HepG2 (cell line): Measurements from ENCODE around the gene CS. TPM values are rescaled to one million over a fixed set of nuclear protein-coding genes. Genes with fewer than 3 reads are reported as not detected.

Experiments
- ARNTL ChIP-seq: sonication (generic); formaldehyde crosslinking; IDR thresholded peaks from 2 replicates; pipeline ENCODE4 v1.4.0; 2020; ENCODE audit warnings: mild to moderate bottlenecking, missing genetic modification reagents
- FOXK1 ChIP-seq: sonication (generic); formaldehyde crosslinking; IDR thresholded peaks from 2 replicates; pipeline ENCODE4 v1.4.0; 2020; ENCODE audit warnings: low read depth, missing genetic modification reagents, borderline replicate concordance
- KLF12 ChIP-seq: sonication (generic); formaldehyde crosslinking; IDR thresholded peaks from 2 replicates; pipeline ENCODE4 v1.4.0; 2020; ENCODE audit warnings: missing genetic modification reagents, borderline replicate concordance
- MIER2 ChIP-seq: IDR thresholded peaks from 2 replicates; pipeline ENCODE4 v1.6.1; 2016; ENCODE audit warnings: missing biosample characterization, missing genetic modification reagents
- SP1 ChIP-seq, 2 experiments: fragments of 450-650 bp in 1 of 2; sonication (generic) in 1 of 2; formaldehyde crosslinking in 1 of 2; IDR thresholded peaks; 2 replicates each; pipeline versions ENCODE4 v1.4.0 to v1.6.1; 2016 to 2020; ENCODE audit warnings: missing genetic modification reagents in 1 of 2
- TBX3 ChIP-seq: fragments of 450-650 bp; IDR thresholded peaks from 2 replicates; pipeline ENCODE4 v1.6.1; 2017; ENCODE audit warnings: antibody characterized with exemption, mild to moderate bottlenecking, inconsistent platforms, borderline replicate concordance
- XRCC5 ChIP-seq: fragments of 200-400 bp; formaldehyde crosslinking; optimal IDR thresholded peaks from 2 replicates; pipeline ENCODE3; 2017; ENCODE audit warnings: mild to moderate bottlenecking, low read length
- ZNF407 ChIP-seq: sonication (generic); formaldehyde crosslinking; IDR thresholded peaks from one replicate; pipeline ENCODE4 v1.5.1; 2020; ENCODE audit warnings: mild to moderate bottlenecking, missing genetic modification reagents; ENCODE audit errors: not compliant biosample characterization
- ZNF503 ChIP-seq: sonication (generic); formaldehyde crosslinking; IDR thresholded peaks from 2 replicates; pipeline ENCODE4 v1.4.0; 2020; ENCODE audit warnings: missing genetic modification reagents
- polyA plus RNA-seq, 8 experiments: library from polyadenylated mRNA; depleted of rRNA in 3 of 8; stranded (reverse) in 7 of 8; unstranded in 1 of 8; fragments of >200 nt; fragmentation: Illumina TruSeq in 4 of 8; extraction: Trizol in 4 of 8; gene quantifications; 2 replicates each; pipeline versions ENCODE4 v1.2.1 to v1.2.3, GENCODE V29; 2011 to 2016; ENCODE audit warnings: low read depth in 4 of 8, missing spikeins in 1 of 8, mixed read lengths in 1 of 8; ENCODE audit not compliant: insufficient read depth in 1 of 8
- total RNA-seq, 5 experiments: library from RNA; depleted of rRNA; stranded (reverse); fragments of >200 nt; fragmentation: Illumina TruSeq; extraction: Trizol; gene quantifications; 2 replicates each; pipeline ENCODE4 v1.2.3, GENCODE V29; 2016; ENCODE audit warnings: low read depth in 1 of 5
- TF ChIP-seq, protein P1 (sequence below): sonication (generic); formaldehyde crosslinking; IDR thresholded peaks from 2 replicates; pipeline ENCODE4; 2020; ENCODE audit warnings: missing genetic modification reagents, mild to moderate bottlenecking, borderline replicate concordance
- TF ChIP-seq, protein P2 (sequence below): sonication (generic); formaldehyde crosslinking; IDR thresholded peaks from 2 replicates; pipeline ENCODE4 v1.5.1; 2020; ENCODE audit warnings: missing genetic modification reagents, mild to moderate bottlenecking, borderline replicate concordance

The CS gene
- total and polyA plus RNA-seq, 2 of the 13 experiments (the other 11 are each of a cell fraction or from before 2014, with no cell fraction given): 173 to 175 TPM

GRCh38 chr12:56221757-56222530 lies 78.2 kb downstream of the CS start, which contains the start of gene RNF41 (continued):
- peak; percentile 77 for TF ChIP-seq XRCC5
- no peak for TF ChIP-seq SP1 (IDR thresholded peaks at IDR 0.05)
- TF ChIP-seq SP1 (CRISPR knock-in tag; IDR thresholded peaks at IDR 0.05): peak; percentile 79
- peak; percentile 61; the same call in 1 of the 2 replicates for TF ChIP-seq ARNTL (CRISPR knock-in tag)
- peak; percentile 79; the same call in 1 of the 2 replicates for TF ChIP-seq KLF12 (CRISPR knock-in tag)
- no peak for TF ChIP-seq TBX3
- TF ChIP-seq, protein P1, sequence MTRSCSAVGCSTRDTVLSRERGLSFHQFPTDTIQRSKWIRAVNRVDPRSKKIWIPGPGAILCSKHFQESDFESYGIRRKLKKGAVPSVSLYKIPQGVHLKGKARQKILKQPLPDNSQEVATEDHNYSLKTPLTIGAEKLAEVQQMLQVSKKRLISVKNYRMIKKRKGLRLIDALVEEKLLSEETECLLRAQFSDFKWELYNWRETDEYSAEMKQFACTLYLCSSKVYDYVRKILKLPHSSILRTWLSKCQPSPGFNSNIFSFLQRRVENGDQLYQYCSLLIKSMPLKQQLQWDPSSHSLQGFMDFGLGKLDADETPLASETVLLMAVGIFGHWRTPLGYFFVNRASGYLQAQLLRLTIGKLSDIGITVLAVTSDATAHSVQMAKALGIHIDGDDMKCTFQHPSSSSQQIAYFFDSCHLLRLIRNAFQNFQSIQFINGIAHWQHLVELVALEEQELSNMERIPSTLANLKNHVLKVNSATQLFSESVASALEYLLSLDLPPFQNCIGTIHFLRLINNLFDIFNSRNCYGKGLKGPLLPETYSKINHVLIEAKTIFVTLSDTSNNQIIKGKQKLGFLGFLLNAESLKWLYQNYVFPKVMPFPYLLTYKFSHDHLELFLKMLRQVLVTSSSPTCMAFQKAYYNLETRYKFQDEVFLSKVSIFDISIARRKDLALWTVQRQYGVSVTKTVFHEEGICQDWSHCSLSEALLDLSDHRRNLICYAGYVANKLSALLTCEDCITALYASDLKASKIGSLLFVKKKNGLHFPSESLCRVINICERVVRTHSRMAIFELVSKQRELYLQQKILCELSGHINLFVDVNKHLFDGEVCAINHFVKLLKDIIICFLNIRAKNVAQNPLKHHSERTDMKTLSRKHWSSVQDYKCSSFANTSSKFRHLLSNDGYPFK (CRISPR knock-in tag): peak; percentile 80
- peak; percentile 67 for TF ChIP-seq ZNF407 (CRISPR knock-in tag)
- TF ChIP-seq MIER2: peak; percentile 31; the same call in 1 of the 2 replicates
- TF ChIP-seq, protein P2, sequence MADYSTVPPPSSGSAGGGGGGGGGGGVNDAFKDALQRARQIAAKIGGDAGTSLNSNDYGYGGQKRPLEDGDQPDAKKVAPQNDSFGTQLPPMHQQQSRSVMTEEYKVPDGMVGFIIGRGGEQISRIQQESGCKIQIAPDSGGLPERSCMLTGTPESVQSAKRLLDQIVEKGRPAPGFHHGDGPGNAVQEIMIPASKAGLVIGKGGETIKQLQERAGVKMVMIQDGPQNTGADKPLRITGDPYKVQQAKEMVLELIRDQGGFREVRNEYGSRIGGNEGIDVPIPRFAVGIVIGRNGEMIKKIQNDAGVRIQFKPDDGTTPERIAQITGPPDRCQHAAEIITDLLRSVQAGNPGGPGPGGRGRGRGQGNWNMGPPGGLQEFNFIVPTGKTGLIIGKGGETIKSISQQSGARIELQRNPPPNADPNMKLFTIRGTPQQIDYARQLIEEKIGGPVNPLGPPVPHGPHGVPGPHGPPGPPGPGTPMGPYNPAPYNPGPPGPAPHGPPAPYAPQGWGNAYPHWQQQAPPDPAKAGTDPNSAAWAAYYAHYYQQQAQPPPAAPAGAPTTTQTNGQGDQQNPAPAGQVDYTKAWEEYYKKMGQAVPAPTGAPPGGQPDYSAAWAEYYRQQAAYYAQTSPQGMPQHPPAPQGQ (CRISPR knock-in tag): peak; percentile 85; the same call in 1 of the 2 replicates
- peak; percentile 60 for TF ChIP-seq ZNF503 (CRISPR knock-in tag)
- TF ChIP-seq FOXK1 (CRISPR knock-in tag): peak; percentile 76; the same call in 1 of the 2 replicates
